Colonic mucosa (tissue), 4 donors: ENCODE measurements around the gene PRTN3. TPM values are rescaled to one million over a fixed set of nuclear protein-coding genes. Genes with fewer than 3 reads are reported as not detected.

Source experiments
- DNase-seq: peaks from one replicate; pipeline ENCODE4 v3.0.0-alpha.2; 2020
- H3K27ac ChIP-seq: fragments of 200-600 bp; one replicate; pipeline ENCODE4 v1.8.0; 2021
- H3K27me3 ChIP-seq: fragments of 200-600 bp; one replicate; pipeline ENCODE4 v1.8.0; 2021
- H3K36me3 ChIP-seq: fragments of 200-600 bp; one replicate; pipeline ENCODE4 v1.8.0; 2021
- H3K4me1 ChIP-seq: fragments of 200-600 bp; one replicate; pipeline ENCODE4 v1.8.0; 2021; ENCODE audit warnings: mild to moderate bottlenecking
- H3K4me3 ChIP-seq: fragments of 200-600 bp; one replicate; pipeline ENCODE4 v1.8.0; 2021
- H3K9ac ChIP-seq, 2 donors: one replicate each; pipeline ENCODE4 v1.7.0; 2013; ENCODE audit warnings: control low read depth in 2 of 2, low read depth in 2 of 2, low read length in 2 of 2
- H3K9me3 ChIP-seq: fragments of 200-600 bp; one replicate; pipeline ENCODE4 v1.8.0; 2021
- CTCF ChIP-seq: fragments of 200-600 bp; IDR thresholded peaks from one replicate; pipeline ENCODE4 v1.8.0; 2022; ENCODE audit warnings: antibody characterized with exemption, mild to moderate bottlenecking
- intact Hi-C: fragments of 100-400 bp; cut with DNase I; formaldehyde crosslinking; loops from one replicate; pipeline ENCODE4 v1.14.1; 2022
- total RNA-seq, 2 donors: library from RNA; stranded (reverse); fragmentation: NEBNext Ultra II Directional in 1 of 2; extraction: Animal tissue kit (Norgen Biotek cat#: 25700) in 1 of 2; gene quantifications; one replicate each; pipeline ENCODE4 v1.2.1, GENCODE V29; 2021
- donor health status: healthy.
- donor health status: DM: no; HTN: no; CAD: no.
- donor health status: DM: no; HTN: no; CAD: no.

The PRTN3 gene
- total RNA-seq, 2 donors from 2014 or later: not detected

- intact Hi-C loops: no loop called here
- no peak overlapping the region for H3K9ac ChIP-seq
- H3K36me3 ChIP-seq: peaks cover 7% of the 10 kb centered on the region
- H3K27ac ChIP-seq: no peak overlapping the region
- H3K9me3 ChIP-seq: no peaks in the 10 kb centered on the region
- no peaks in the 10 kb centered on the region for H3K4me1 ChIP-seq
- no peak for TF ChIP-seq CTCF
- no peaks in the 10 kb centered on the region for H3K27me3 ChIP-seq
- H3K4me3 ChIP-seq: no peak overlapping the region
- no peak for DNase-seq
These were observed 40.7 kb downstream of the PRTN3 start for GRCh38 chr19:881385-882071.

GRCh38 chr19:882871-883497 lies 42.2 kb downstream of the PRTN3 start:
- intact Hi-C loops: no loop called here
- Histone ChIP-seq H3K4me3 (no peak overlapping the region), H3K4me1 (no peaks in the 10 kb centered on the region), H3K36me3 (peaks cover 7% of the 10 kb centered on the region), H3K27me3 (no peaks in the 10 kb centered on the region), H3K9ac (no peak overlapping the region), H3K27ac (no peak overlapping the region), H3K9me3 (no peaks in the 10 kb centered on the region)
- DNase-seq: no peak
- TF ChIP-seq CTCF: no peak

- Histone ChIP-seq H3K27ac (no peak overlapping the region), H3K9ac (no peak overlapping the region), H3K4me3 (no peak overlapping the region), H3K9me3 (no peaks in the 10 kb centered on the region), H3K27me3 (no peaks in the 10 kb centered on the region), H3K36me3 (peaks cover 7% of the 10 kb centered on the region), H3K4me1 (no peaks in the 10 kb centered on the region)
- intact Hi-C loops: no loop called here
- no peak for TF ChIP-seq CTCF
- DNase-seq: no peak
These were observed 42.9 kb downstream of the PRTN3 start for GRCh38 chr19:883661-884211.

GRCh38 chr19:884420-885211 lies 43.8 kb downstream of the PRTN3 start:
- no peak for TF ChIP-seq CTCF
- no peak for DNase-seq
- intact Hi-C loops: no loop called here
- no peak overlapping the region for H3K4me3 ChIP-seq
- no peaks in the 10 kb centered on the region for H3K27me3 ChIP-seq
- H3K27ac ChIP-seq: no peak overlapping the region
- no peaks in the 10 kb centered on the region for H3K9me3 ChIP-seq
- H3K9ac ChIP-seq: no peak overlapping the region
- H3K36me3 ChIP-seq: peaks cover 7% of the 10 kb centered on the region
- H3K4me1 ChIP-seq: no peaks in the 10 kb centered on the region

- Histone ChIP-seq H3K9ac (no peak overlapping the region), H3K27me3 (no peaks in the 10 kb centered on the region), H3K36me3 (peaks cover 11% of the 10 kb centered on the region), H3K4me3 (no peak overlapping the region), H3K4me1 (no peaks in the 10 kb centered on the region), H3K27ac (no peak overlapping the region), H3K9me3 (no peaks in the 10 kb centered on the region)
- DNase-seq: no peak
- no peak for TF ChIP-seq CTCF
- intact Hi-C loops: no loop called here
These were observed 44.9 kb downstream of the PRTN3 start for GRCh38 chr19:885536-886224.
